ENCODE measurements around the gene GSTCD. TPM values are rescaled to one million over a fixed set of nuclear protein-coding genes. Genes with fewer than 3 reads are reported as not detected.

GSTCD gene
- total RNA-seq, 4 donors from 2014 or later = 6.2 to 11.9 (median 9.1) TPM

GRCh38 chr4:105871997-105872396, 163.4 kb downstream of the GSTCD start:
- no peak for TF ChIP-seq CTCF (IDR thresholded peaks at IDR 0.05; ENCODE audit: low read depth)

GRCh38 chr4:105875233-105875632, 166.6 kb downstream of the GSTCD start:
- TF ChIP-seq CTCF (IDR thresholded peaks at IDR 0.05; ENCODE audit: low read depth) = no peak

GRCh38 chr4:105878668-105879067, 170.1 kb downstream of the GSTCD start:
- TF ChIP-seq CTCF (IDR thresholded peaks at IDR 0.05; ENCODE audit: low read depth) = no peak

GRCh38 chr4:105887508-105887907, 178.9 kb downstream of the GSTCD start:
- no peak for TF ChIP-seq CTCF (IDR thresholded peaks at IDR 0.05; ENCODE audit: low read depth)

- TF ChIP-seq CTCF (IDR thresholded peaks at IDR 0.05; ENCODE audit: low read depth) = no peak
Measured at GRCh38 chr4:105894660-105895582, 186.3 kb downstream of the GSTCD start, which contains the start of gene NPNT. TSS of gene NPNT (plus strand) at chr4:105895471. CDS start at chr4:105895653, 182 bp downstream.

GRCh38 chr4:105895583-105896460, 187.2 kb downstream of the GSTCD start:
- TF ChIP-seq CTCF (IDR thresholded peaks at IDR 0.05; ENCODE audit: low read depth) = no peak

- no peak for TF ChIP-seq CTCF (IDR thresholded peaks at IDR 0.05; ENCODE audit: low read depth)
Measured at GRCh38 chr4:105896461-105896942, 187.9 kb downstream of the GSTCD start.

Data from subcutaneous adipose tissue (tissue), 4 donors.